C4-2B (cell line): ENCODE data around the gene LRMDA.

Experiments
- ZFX ChIP-seq: fragments of 450-650 bp; IDR thresholded peaks from 2 replicates; pipeline ENCODE4 v1.6.1; 2017
- TF ChIP-seq, protein P1 (sequence below): fragments of 450-650 bp; conservative IDR thresholded peaks from 2 replicates; pipeline ENCODE4 v1.5.1; 2017; ENCODE audit warnings: mild to moderate bottlenecking

DNA sequence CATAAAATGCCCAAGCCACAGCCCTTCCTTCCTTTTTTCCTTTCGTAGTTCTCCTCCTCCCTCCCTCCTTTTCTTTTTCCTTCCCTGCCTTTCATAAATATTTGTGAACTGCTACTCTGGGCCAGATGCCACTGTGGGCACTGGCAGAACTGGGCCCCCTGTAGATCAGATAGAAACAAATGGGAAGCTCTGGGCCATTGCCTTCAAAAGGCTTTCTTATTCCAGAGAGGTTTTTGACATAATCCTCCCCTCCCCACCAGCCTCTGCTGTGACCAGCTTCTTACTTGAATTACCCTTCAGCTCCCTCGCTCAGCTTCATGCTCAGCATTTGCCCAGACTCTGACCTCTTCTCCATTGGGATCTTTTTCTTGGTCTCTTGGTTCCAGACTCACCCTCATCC is 886.8 kb downstream of the LRMDA start:
- TF ChIP-seq, protein P1, sequence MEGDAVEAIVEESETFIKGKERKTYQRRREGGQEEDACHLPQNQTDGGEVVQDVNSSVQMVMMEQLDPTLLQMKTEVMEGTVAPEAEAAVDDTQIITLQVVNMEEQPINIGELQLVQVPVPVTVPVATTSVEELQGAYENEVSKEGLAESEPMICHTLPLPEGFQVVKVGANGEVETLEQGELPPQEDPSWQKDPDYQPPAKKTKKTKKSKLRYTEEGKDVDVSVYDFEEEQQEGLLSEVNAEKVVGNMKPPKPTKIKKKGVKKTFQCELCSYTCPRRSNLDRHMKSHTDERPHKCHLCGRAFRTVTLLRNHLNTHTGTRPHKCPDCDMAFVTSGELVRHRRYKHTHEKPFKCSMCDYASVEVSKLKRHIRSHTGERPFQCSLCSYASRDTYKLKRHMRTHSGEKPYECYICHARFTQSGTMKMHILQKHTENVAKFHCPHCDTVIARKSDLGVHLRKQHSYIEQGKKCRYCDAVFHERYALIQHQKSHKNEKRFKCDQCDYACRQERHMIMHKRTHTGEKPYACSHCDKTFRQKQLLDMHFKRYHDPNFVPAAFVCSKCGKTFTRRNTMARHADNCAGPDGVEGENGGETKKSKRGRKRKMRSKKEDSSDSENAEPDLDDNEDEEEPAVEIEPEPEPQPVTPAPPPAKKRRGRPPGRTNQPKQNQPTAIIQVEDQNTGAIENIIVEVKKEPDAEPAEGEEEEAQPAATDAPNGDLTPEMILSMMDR, result no peak
- no peak for TF ChIP-seq ZFX
